Naive thymus-derived CD4-positive, alpha-beta T cell (primary cell): ENCODE results near the gene OR5D14. TPM values are rescaled to one million over a fixed set of nuclear protein-coding genes. Genes with fewer than 3 reads are reported as not detected.

ENCODE experiments used
- ATAC-seq: fragments of 150-1000 bp; cut with Tn5 transposase; 2 replicates; pipeline ENCODE4 v1.10.0; 2021; ENCODE audit warnings: mild to moderate bottlenecking, moderate library complexity
- CTCF ChIA-PET: fragments of 350-600 bp; sonication (Branson Sonifier 250); formaldehyde crosslinking; loops from one replicate; lab custom pipeline; 2021; ENCODE audit warnings: antibody characterized with exemption; lab: Charles Lee
- POLR2A ChIA-PET: fragments of 350-600 bp; sonication (Branson Sonifier 250); formaldehyde crosslinking; loops from one replicate; lab custom pipeline; 2021; ENCODE audit warnings: antibody characterized with exemption, inconsistent platforms; lab: Charles Lee
- DNase-seq, 9 donors: peaks; one replicate each; pipeline versions ENCODE4 v3.0.0 to v3.0.0-alpha.2; 2020 to 2022; ENCODE audit warnings: mixed read lengths in 1 of 9
- H3K27ac ChIP-seq: one replicate; pipeline ENCODE4 v1.7.0; 2013; ENCODE audit warnings: mild to moderate bottlenecking, low read depth, low read length, moderate library complexity
- H3K27me3 ChIP-seq, 2 donors: one replicate each; pipeline ENCODE4 v1.7.0; 2013; ENCODE audit warnings: low read length in 2 of 2, mild to moderate bottlenecking in 2 of 2, moderate library complexity in 2 of 2; ENCODE audit not compliant: control insufficient read depth in 2 of 2, insufficient read depth in 2 of 2
- H3K36me3 ChIP-seq, 3 experiments: 1 replicate in 2 of 3; 2 replicates in 1 of 3; pipeline ENCODE4 v1.7.0; 2013; ENCODE audit warnings: low read length in 3 of 3, mild to moderate bottlenecking in 3 of 3, moderate library complexity in 1 of 3; ENCODE audit not compliant: insufficient read depth in 3 of 3, control insufficient read depth in 2 of 3
- H3K4me1 ChIP-seq, 2 donors: one replicate each; pipeline ENCODE4 v1.7.0; 2013; ENCODE audit warnings: low read length in 2 of 2, mild to moderate bottlenecking in 2 of 2, moderate library complexity in 1 of 2; ENCODE audit not compliant: control insufficient read depth in 2 of 2, insufficient read depth in 2 of 2
- H3K4me3 ChIP-seq: 2 replicates; pipeline ENCODE4 v1.7.0; 2013; ENCODE audit warnings: mild to moderate bottlenecking, low read length
- H3K9me3 ChIP-seq, 3 experiments: 1 replicate in 2 of 3; 2 replicates in 1 of 3; pipeline ENCODE4 v1.7.0; 2013; ENCODE audit warnings: low read length in 3 of 3; ENCODE audit not compliant: control insufficient read depth in 2 of 3
- H3K27ac Mint-ChIP-seq, 9 donors: one replicate each; pipeline ENCODE4 v1.8.0; 2020 to 2022; ENCODE audit warnings: mixed read lengths in 9 of 9, mild to moderate bottlenecking in 8 of 9, moderate library complexity in 5 of 9, inconsistent platforms in 2 of 9
- H3K27me3 Mint-ChIP-seq, 5 donors: one replicate each; pipeline ENCODE4 v1.8.0; 2021 to 2022; ENCODE audit warnings: mixed read lengths in 5 of 5, mild to moderate bottlenecking in 1 of 5
- H3K36me3 Mint-ChIP-seq, 5 donors: one replicate each; pipeline ENCODE4 v1.8.0; 2020 to 2022; ENCODE audit warnings: mixed read lengths in 5 of 5, mild to moderate bottlenecking in 3 of 5, inconsistent platforms in 1 of 5
- H3K4me1 Mint-ChIP-seq, 7 donors: one replicate each; pipeline ENCODE4 v1.8.0; 2020 to 2022; ENCODE audit warnings: mixed read lengths in 7 of 7, mild to moderate bottlenecking in 3 of 7, inconsistent platforms in 1 of 7
- H3K4me3 Mint-ChIP-seq, 10 donors: one replicate each; pipeline ENCODE4 v1.8.0; 2020 to 2022; ENCODE audit warnings: mild to moderate bottlenecking in 10 of 10, mixed read lengths in 10 of 10, moderate library complexity in 6 of 10, inconsistent platforms in 2 of 10
- H3K9me3 Mint-ChIP-seq, 11 donors: one replicate each; pipeline ENCODE4 v1.8.0; 2020 to 2022; ENCODE audit warnings: mixed read lengths in 11 of 11, mild to moderate bottlenecking in 4 of 11, inconsistent platforms in 1 of 11, moderate library complexity in 1 of 11
- intact Hi-C, 2 donors: fragments of 100-400 bp; cut with micrococcal nuclease; formaldehyde crosslinking; loops; one replicate each; pipeline ENCODE4 v1.15.1; 2023
- polyA plus RNA-seq, 2 donors: library from polyadenylated mRNA; unstranded; fragments of 300-500 nt; fragmentation: Illumina TruSeq; gene quantifications; one replicate each; pipeline ENCODE4 v1.2.3, GENCODE V29; 2021
- total RNA-seq, 6 experiments: library from RNA in 5 of 6; stranded (reverse) in 5 of 6; gene quantifications; 1 replicate in 5 of 6; 2 replicates in 1 of 6; pipeline ENCODE4 v1.2.3 and lab custom pipeline; 2021 to 2026

OR5D14 gene
- total and polyA plus RNA-seq, 7 experiments from 2014 or later, result not detected

DNA sequence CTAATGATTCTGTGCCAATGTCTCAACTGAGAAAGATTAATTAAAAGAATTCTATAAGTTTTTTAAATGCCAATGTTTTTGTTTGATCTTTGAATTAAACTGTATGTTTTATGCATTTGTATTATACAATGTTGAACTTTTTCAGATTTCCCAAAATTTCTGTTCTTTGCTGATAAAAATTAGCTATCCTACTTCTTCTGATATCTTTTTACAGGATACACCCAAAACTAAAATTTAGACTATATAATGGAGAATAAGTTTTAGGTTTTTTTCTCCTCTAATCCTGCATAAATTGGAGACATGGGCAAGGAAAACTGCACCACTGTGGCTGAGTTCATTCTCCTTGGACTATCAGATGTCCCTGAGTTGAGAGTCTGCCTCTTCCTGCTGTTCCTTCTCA lies 31.6 kb downstream of the OR5D14 start, which contains the start of gene OR5L2:
OR5L2 (plus strand) TSS at position 301 of the 400 bp plus-strand sequence; CDS start at position 301, 0 bp downstream.
- Histone ChIP-seq H3K4me1 (no peaks in the 10 kb centered on the region), H3K27ac (no peak within 1 kb of the TSS), H3K36me3 (no peaks in the 10 kb centered on the region), H3K9me3 (no peaks in the 10 kb centered on the region), H3K4me3 (no peak within 1 kb of the TSS), H3K27me3 (no peaks in the 10 kb centered on the region)
- Mint-ChIP-seq H3K27ac (no peak within 1 kb of the TSS), H3K9me3 (peaks cover 0 to 14% (median 6%) of the 10 kb centered on the region in 11 donors), H3K4me1 (no peaks in the 10 kb centered on the region), H3K4me3 (no peak within 1 kb of the TSS), H3K27me3 (no peaks in the 10 kb centered on the region), H3K36me3 (no peaks in the 10 kb centered on the region)
- intact Hi-C loops, result no loop called here
- ChIA-PET POLR2A (no interaction called here), CTCF (no interaction called here)
- DNase-seq (no peak), ATAC-seq (no peak)

DNA sequence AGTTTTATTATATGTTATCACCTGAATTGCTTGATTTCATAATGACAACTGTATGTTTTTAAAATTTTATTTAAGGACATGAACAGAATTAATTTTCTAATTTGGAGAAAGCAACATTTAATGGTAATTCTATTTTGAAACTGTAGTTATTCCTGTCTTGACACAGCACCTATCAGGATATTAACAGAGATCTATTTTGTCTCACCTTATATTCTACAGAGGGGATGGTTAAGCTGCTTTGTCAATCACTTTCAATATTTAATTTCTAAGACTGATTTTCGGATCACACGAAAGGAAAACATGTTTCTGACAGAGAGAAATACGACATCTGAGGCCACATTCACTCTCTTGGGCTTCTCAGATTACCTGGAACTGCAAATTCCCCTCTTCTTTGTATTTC lies 43.1 kb downstream of the OR5D14 start, which contains the start of gene OR5D16:
OR5D16 (plus strand) TSS at position 301 of the 400 bp plus-strand sequence; CDS start at position 301, 0 bp downstream.
- H3K4me1 Mint-ChIP-seq, result no peaks in the 10 kb centered on the region
- no peaks in the 10 kb centered on the region for H3K27me3 ChIP-seq
- H3K36me3 ChIP-seq, result no peaks in the 10 kb centered on the region
- no peak within 1 kb of the TSS for H3K4me3 ChIP-seq
- intact Hi-C loops, result no loop called here
- ChIA-PET POLR2A (no interaction called here), CTCF (no interaction called here)
- H3K9me3 ChIP-seq, result no peaks in the 10 kb centered on the region
- H3K27ac Mint-ChIP-seq, result no peak within 1 kb of the TSS
- no peak for ATAC-seq
- H3K9me3 Mint-ChIP-seq, result peaks cover 1 to 34% (median 10%) of the 10 kb centered on the region in 11 donors
- no peak for DNase-seq
- H3K36me3 Mint-ChIP-seq, result no peaks in the 10 kb centered on the region
- no peak within 1 kb of the TSS for H3K27ac ChIP-seq
- H3K27me3 Mint-ChIP-seq, result no peaks in the 10 kb centered on the region
- no peak within 1 kb of the TSS for H3K4me3 Mint-ChIP-seq
- H3K4me1 ChIP-seq, result no peaks in the 10 kb centered on the region

Other genes starting within 250 kb of the OR5D14 start
- gene OR4C15, start 241.1 kb upstream of the OR5D14 start, total RNA-seq, result not detected
- not detected for gene OR4C15, start 241.1 kb upstream of the OR5D14 start, polyA plus RNA-seq
- not detected for gene OR4C16, start 223.4 kb upstream of the OR5D14 start, total RNA-seq
- not detected for gene OR4C16, start 223.4 kb upstream of the OR5D14 start, polyA plus RNA-seq
- gene OR4C11, start 187.9 kb upstream of the OR5D14 start, total RNA-seq, result not detected
- gene OR4C11, start 187.9 kb upstream of the OR5D14 start, polyA plus RNA-seq, result not detected
- not detected for gene OR4P4, start 160.4 kb upstream of the OR5D14 start, total RNA-seq
- gene OR4P4, start 160.4 kb upstream of the OR5D14 start, polyA plus RNA-seq, result not detected
- gene OR4S2, start 147.2 kb upstream of the OR5D14 start, total RNA-seq, result not detected
- not detected for gene OR4S2, start 147.2 kb upstream of the OR5D14 start, polyA plus RNA-seq
- gene OR4C6, start 133.4 kb upstream of the OR5D14 start, total RNA-seq, result not detected
- gene OR4C6, start 133.4 kb upstream of the OR5D14 start, polyA plus RNA-seq, result not detected
- gene OR5D13, start 22.1 kb upstream of the OR5D14 start, total RNA-seq, result not detected
- gene OR5D13, start 22.1 kb upstream of the OR5D14 start, polyA plus RNA-seq, result not detected
- not detected for gene OR5L1, start 15.8 kb downstream of the OR5D14 start, total RNA-seq
- not detected for gene OR5L1, start 15.8 kb downstream of the OR5D14 start, polyA plus RNA-seq
- gene OR5D18, start 24.1 kb downstream of the OR5D14 start, total RNA-seq, result not detected
- not detected for gene OR5D18, start 24.1 kb downstream of the OR5D14 start, polyA plus RNA-seq
- gene OR5L2, start 31.7 kb downstream of the OR5D14 start, total RNA-seq, result not detected
- not detected for gene OR5L2, start 31.7 kb downstream of the OR5D14 start, polyA plus RNA-seq
- gene OR5D16, start 43.2 kb downstream of the OR5D14 start, total RNA-seq, result not detected
- not detected for gene OR5D16, start 43.2 kb downstream of the OR5D14 start, polyA plus RNA-seq
- gene TRIM51, start 87.7 kb downstream of the OR5D14 start, total RNA-seq, result under 1 TPM in 2 of 5 experiments, not detected in 3; 0.29 to 0.32 TPM
- gene TRIM51, start 87.7 kb downstream of the OR5D14 start, polyA plus RNA-seq, result not detected
- not detected for gene OR5W2, start 119.0 kb downstream of the OR5D14 start, total RNA-seq
- not detected for gene OR5W2, start 119.0 kb downstream of the OR5D14 start, polyA plus RNA-seq
- not detected for gene OR5I1, start 140.8 kb downstream of the OR5D14 start, total RNA-seq
- gene OR5I1, start 140.8 kb downstream of the OR5D14 start, polyA plus RNA-seq, result not detected
- not detected for gene OR10AG1, start 174.4 kb downstream of the OR5D14 start, total RNA-seq
- not detected for gene OR10AG1, start 174.4 kb downstream of the OR5D14 start, polyA plus RNA-seq
- not detected for gene OR5F1, start 199.1 kb downstream of the OR5D14 start, total RNA-seq
- not detected for gene OR5F1, start 199.1 kb downstream of the OR5D14 start, polyA plus RNA-seq
- not detected for gene OR5AS1, start 232.1 kb downstream of the OR5D14 start, total RNA-seq
- gene OR5AS1, start 232.1 kb downstream of the OR5D14 start, polyA plus RNA-seq, result not detected